DMS114 treated with DMSO at 0.1 percent for 48 hours (cell line): ENCODE results near the gene QPRT.
A peak's percentile ranks its signal among the peaks of the same experiment; 100 is the strongest.
"Not testable (repeated sequence)": the region's sequence is repeated elsewhere in the genome, so short reads cannot be mapped to it uniquely, and the experiment has no call there.

Source experiments
- DNase-seq: peaks from one replicate; lab custom pipeline; 2025; ENCODE audit not compliant: unreplicated experiment; lab: John Stamatoyannopoulos, UW

The QPRT gene

GRCh38 chr16:29678691-29679267 lies at the start of gene QPRT:
QPRT (plus strand) TSS chr16:29679180; CDS start chr16:29679198, 18 bp downstream.
- peak; percentile 62 for DNase-seq

DNA sequence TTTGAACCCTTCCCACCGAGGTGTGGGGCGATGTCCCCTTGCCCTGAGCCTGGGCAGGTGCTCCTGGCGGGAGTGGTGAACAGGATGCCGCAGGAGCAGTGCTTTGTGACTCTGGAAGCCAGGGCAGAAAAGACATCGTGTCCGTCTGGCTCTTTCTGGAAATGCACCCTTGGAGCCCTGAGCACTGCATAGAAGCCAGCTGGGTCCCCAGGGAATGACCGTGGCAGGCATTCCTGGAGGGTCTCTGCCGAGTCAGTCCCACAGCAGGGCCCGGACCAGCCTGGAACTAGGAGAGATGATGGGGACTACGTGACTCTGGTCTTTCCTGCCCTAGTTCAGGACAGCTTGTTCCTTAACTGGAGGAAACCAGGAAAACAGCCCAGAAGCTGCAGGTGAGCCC lies 49.7 kb upstream of the QPRT start:
- not testable (repeated sequence) for DNase-seq

DNA sequence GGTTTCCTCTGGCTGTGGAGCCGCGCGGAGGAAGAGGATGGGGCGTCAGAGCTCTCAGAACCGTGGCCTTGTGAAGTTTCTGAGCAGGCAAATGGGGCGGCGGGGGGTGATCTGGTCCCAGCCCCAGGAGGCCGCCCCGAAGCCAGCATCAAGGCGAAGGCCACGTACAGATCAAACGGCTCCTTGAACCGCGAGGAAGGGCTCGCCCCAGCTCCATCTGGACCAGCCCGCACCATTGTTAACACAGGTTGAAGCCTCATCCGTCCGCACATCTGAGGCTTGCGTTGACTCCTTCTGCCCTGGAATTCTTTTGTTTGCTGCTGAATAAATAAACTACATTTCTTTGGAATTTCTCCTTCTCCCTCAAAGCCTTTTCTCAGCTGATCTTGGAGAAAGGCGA lies 47.3 kb upstream of the QPRT start:
- DNase-seq = not testable (repeated sequence)

GRCh38 chr16:29635902-29636301 lies 43.1 kb upstream of the QPRT start:
- not testable (repeated sequence) for DNase-seq

DNA sequence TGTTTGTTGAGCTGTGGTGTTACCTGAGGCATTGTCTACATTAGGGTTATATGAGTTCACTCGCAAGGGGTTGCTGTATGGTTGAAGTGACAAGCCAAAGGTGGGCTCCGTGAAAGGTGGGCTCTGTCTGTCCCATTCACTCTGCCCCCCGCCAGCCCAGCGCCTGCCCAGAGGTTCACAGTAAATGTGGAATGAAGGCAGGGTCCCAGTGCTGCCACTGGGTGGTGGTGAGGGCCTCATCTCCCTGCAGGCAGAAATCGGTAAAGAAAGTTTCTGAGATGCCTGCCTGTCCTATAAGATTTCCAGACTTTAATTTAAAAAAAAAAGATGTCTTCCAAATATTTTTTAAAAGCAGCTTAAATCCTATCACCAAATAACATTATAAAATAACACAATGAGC lies 42.6 kb upstream of the QPRT start:
- not testable (repeated sequence) for DNase-seq

- DNase-seq = not testable (repeated sequence)
These were observed 40.2 kb upstream of the QPRT start for GRCh38 chr16:29638751-29639150.

GRCh38 chr16:29641561-29641960 lies 37.4 kb upstream of the QPRT start:
- peak; percentile 3 for DNase-seq

- DNase-seq = no peak
These were observed 35.4 kb upstream of the QPRT start for GRCh38 chr16:29643596-29643995.

DNA sequence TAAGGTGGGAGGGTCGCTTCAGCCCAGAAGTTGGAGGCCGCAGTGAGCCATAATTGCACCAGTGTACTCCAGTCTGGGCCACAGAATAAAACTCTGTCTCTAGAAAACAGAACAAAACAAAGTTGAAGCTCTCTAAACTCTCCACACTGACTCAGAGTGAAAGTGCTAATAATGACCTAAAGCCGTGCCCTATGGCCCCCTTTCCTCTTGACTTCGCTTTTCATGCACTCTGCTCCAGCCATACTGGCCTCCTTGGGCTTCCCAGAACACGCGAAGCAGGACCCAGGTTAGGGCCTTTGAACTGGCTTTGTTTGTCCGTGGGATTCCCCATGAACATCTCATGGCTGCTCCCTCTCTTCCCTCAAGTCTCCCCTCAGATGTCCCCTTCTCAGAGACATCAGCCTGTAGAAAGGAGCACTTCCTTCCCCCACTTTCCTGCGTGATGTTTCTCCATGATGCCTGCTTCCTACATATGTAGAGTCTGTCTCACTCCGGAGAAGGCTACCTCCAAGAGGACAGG lies 34.6 kb upstream of the QPRT start:
- DNase-seq = no peak

- DNase-seq = no peak
These were observed 33.8 kb upstream of the QPRT start for GRCh38 chr16:29644973-29645693.

GRCh38 chr16:29645694-29646187 lies 33.2 kb upstream of the QPRT start:
- peak; percentile 13 for DNase-seq

DNA sequence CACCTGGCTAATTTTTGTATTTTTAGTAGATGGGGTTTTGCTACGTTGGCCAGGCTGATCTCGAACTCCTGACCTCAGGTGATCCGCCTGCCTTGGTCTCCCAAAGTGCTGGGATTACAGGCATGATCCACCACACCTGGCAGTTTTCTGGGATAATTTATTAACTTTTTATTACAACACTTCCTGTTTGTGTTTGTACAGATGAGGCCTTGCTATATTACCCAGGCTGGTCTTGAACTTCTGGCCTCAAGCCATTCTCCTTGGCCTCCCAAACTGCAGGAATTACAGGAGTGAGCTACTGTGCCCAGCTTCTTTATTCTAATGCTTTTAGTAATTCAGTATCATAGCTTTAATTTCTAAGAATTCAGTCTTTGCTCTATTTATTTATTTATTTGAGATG lies 32.0 kb upstream of the QPRT start:
- DNase-seq = no peak

DNA sequence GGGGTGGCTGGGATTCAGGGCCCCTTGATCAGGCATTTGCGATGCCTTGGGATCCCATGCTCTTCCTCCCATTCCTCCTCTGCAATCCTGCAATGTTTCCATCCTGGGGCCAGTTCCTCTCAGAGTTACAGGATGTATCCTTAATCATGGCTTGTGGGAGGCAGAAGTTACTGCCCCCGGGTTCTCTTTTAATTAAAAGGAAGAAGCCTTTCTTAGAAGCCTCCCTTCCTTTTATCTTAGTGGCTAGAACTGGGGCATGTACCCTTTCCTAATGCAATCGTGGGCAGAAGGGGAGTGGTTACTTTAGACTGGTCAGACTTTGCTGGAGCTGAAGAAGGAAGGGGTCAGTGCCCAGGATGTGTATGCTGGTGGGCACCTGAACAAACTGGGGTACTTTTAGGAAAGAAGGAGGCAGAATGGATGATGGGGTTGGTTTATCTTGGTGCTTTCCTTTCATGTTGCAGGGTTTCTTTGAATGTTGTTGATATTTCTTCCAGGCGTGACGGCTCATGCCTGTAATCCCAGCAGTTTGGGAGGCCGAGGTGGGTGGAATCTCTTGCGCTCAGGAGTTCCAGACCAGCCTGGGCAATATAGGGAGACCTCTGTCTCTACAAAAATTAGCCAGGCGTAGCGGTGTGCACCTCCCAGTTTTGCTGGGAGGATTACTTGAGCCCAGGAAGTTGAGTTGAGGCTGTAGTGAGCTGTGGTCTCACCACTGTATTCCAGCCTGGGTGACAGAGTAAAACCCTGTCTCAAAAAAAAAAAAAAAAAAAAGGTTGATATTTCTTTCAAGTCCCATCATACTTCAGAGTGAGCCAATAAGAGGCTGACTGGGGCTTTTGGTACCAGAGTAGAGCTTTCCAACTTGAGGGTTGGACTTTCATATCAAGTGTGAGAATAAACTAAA lies 29.1 kb upstream of the QPRT start:
- DNase-seq = no peak

DNA sequence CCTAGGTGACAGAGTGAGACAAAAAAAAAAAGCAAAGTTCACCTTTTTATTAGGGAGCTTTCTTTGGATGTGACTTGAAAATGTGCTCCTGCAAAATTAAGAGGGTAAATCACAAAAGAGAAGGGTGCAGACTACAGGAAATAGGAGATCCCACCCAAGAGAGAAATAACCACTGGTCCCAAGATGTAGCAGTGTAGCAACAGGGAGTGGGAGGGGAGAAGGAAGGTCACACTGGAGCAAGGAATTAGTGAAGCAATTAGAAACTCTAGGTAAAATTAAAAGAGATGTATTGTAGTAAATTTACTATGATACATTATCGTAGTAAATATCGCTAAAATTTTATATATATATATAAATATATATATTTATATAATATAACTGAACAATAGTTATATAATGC lies 28.2 kb upstream of the QPRT start:
- no peak for DNase-seq

GRCh38 chr16:29651774-29652349 lies 27.1 kb upstream of the QPRT start:
- no peak for DNase-seq

DNA sequence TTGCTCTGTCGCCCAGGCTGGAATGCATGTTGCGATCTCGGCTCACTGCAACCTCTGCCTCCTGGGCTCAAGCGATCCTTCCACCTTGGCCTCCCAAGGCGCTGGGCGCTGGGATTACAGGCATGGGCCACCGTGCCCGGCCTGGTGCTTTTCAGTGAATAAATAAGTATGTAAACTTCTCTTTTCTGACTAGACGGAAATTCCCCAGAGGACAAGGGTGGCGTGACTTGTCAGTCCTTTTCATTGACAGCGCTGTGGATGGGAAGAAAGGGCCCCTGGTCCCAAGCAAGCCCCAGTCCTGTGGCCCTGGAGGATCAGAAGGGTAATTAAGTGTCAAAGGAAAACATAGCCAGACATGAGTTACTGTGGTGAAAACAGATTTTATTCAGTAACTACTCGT lies 25.5 kb upstream of the QPRT start:
- DNase-seq = no peak

DNA sequence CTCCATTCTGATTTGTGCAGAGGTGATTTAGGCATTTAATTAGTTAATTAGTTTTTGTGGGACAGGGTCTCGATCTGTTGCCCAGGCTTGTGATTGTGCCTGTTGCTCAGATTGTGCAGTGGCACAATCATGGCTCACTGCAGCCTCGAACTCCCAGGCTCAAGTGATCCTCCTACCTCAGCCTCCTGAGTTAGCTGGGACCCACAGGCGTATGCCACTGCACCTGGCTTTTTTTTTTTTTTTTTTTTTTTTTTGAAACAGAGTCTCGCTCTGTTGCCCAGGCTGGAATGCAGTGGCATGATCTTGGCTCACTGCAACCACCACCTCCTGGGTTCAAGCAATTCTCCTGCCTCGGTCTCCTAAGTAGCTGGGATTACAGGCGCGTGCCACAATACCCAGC lies 25.1 kb upstream of the QPRT start:
- DNase-seq = not testable (repeated sequence)

- no peak for DNase-seq
These were observed 22.1 kb upstream of the QPRT start for GRCh38 chr16:29656688-29657523.

DNA sequence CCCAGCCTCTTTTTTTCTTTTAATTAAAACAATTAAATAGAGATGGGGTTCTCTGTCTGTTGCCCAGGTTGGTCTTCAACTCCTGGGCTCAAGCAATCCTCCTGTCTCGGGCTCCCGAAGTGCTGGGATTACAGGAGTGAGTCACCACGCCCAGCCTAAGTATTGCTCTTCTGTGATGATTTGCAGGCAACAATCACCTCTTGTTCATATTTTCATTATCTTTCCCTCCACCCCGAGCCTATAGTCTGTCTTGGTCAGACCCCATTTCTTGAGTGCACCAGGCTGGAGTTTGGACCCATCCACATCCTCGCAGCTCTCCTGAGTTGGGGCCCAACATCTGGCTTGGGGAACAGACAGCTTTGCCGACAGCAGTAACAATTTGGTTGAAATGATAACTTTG lies 20.3 kb upstream of the QPRT start:
- no peak for DNase-seq
